NCI-H524 (cell line): ENCODE data around the gene ZNF385C.
A peak's percentile ranks its signal among the peaks of the same experiment; 100 is the strongest.

Experiments used
- DNase-seq, 2 experiments: peaks; one replicate each; lab custom pipeline; 2025; lab: John Stamatoyannopoulos, UW

The ZNF385C gene

GRCh38 chr17:42124256-42124655 lies 26.0 kb upstream of the ZNF385C start:
- no peak for DNase-seq

- DNase-seq: peak; percentile 61 to 78
These were observed 24.4 kb upstream of the ZNF385C start, which contains the start of gene HSPB9 for GRCh38 chr17:42122371-42123303. Gene HSPB9 (plus strand): TSS chr17:42122804. CDS start chr17:42122851, 47 bp downstream.

DNA sequence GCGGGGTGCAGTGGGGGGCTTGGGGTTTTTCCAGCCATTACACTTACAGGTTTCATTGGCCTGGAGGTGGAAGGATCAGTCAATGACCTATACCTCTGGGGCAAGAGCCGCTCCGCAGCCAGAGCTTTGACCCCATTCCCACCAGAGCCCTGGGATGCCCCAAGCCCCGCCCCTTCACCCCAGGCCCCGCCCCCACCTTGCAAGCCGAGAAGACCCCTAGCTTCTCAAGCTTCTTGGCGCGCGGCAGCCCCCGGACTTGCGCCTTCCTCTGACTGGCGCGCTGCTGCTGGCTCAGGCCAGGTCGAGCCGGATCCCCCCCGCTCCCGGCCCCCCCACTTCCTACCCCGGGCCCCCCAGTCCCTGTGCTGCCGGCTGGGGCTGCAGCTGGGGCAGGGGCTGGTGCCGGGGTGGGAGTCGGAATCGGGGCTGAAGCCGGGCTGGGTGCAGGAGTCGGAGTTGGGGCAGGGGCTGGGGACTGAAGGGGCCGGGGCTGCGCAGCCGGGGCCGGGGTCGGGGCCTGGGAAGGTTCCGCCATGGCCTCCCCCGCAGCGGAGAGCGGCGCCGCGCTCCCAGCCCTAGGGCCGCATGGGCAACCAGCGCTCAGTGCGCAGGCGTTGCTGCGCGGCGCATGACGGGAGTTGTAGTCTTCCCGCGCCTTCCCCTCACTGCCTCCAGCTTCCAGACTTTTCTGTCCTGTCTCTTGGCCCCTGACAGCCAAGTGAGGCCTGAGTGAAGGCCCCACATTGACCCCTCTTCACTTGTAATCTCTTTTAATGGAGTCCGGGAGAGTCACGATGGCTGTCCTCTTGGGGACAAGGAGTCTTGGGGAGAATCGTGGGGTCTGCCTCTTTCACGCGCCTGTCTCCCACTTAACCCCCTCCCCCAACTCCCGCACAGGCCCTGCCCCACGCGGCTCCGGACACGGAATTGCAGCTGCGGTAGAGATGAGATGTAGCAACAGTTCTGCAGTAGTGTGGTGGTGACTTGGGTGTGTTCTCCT lies 22.8 kb upstream of the ZNF385C start, which contains the start of gene KAT2A:
Gene KAT2A (minus strand): TSS at position 598 of the 1,000 bp plus-strand sequence. CDS start 63 bp downstream, at position 535.
- peak; percentile 70 to 85 for DNase-seq

GRCh38 chr17:42120161-42120769 lies 22.0 kb upstream of the ZNF385C start:
- no peak for DNase-seq

DNA sequence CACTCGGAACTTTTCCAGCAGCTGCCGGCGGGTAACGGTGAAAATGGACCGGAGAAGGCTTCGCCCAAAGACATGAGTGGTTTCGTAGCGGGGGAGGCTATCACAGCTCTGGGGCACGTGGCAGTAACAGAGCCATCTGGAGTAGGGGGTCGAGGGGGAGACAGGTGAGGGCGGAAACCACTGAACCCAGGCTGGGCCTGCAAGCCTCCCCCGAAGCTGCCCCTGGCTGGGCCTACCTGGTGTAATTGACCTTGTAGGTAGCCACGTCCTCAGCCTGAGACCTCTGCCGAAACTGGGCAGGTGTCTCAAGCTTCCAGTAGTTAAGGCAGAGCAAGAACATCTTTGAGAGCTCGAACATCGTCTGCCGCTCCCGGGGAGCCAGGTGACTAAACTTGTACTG lies 21.0 kb upstream of the ZNF385C start:
- no peak for DNase-seq

GRCh38 chr17:42118545-42118944 lies 20.3 kb upstream of the ZNF385C start:
- DNase-seq: peak; percentile 15 to 47

DNA sequence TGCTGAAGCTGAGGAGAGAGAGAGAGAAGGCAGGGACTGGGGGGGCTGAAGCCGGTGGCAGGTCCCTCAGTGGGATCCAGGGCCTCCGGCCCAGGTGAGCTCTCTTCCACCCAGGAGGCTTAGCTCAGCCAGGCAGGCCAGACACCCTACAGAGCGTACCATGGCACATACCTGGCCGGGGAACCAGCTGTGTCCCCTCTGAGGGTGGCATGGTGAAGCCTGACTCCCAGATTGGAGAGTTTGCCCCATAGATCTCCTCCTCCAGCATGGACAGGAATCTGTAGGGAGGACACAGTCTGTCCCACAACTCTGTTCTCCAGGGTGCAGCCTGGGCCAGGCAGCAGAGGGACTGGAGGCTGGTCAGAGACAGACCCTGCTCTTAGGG lies 19.8 kb upstream of the ZNF385C start:
- no peak for DNase-seq

DNA sequence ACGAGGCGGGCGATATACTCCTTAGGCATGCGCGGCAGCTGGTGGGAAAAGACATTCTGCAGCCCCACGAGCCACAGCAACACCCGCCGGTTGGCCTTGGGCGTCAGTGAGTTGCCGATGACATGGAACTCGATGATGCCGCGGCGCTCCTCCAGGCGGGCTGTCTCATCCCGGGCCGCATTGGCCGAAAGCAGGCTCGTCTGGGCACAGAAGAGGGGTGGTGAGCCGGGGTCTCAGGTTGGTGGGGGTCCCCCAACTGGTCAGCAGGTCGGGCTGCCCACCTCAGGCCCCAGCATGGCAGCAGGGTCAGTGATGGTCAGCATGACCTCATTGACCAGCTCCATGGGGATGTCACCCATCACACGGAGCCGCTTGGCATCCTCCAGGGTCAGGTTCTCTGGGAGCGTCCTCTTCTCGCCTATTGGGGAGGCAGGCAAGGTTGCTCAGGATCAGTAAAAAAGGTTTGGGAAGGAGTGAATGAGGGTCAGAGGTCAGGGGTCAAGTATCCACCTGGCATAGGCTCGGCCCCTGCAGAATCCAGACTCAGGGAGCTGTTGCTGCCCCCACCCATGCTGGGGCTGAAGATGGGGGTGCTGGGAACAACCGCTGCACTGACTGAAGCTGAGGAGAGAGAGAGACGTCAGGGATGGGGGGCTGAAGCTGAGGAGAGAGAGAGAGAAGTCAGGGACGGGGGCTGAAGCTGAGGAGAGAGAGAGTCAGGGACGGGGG lies 19.3 kb upstream of the ZNF385C start:
- no peak for DNase-seq

DNA sequence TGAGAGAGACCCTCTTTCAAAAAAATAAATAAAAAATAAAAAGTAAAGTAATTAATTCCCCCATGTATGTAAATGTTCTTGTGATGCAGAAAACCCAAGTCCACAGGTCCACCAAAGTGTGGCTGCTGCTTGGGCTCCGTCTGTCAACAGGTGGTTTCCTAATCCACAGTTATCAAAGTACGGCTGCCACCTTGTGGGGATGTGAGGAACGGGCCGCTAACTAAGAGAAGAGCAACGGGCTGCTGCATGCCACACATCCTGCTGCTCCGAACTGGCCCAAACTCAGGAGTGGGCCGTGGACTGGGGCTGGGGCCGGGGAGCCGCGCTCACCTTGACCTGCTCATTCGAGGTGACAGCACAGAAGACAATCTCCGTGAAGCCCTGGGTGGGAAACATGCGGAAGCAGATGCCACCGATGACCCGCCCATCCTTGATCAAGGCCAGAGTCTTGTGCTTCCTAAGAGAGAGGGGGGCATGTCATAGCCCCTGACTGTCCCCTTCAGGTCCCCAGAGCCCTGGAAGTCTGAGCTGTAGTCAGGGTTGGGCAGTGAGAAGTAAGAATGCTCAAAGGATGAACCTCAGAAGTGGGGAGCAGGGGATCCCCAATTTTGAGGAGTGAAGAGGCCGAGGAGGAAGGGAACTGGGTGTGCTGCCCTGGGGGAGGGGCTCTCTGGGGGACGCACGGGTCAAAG lies 18.6 kb upstream of the ZNF385C start:
- DNase-seq: peak; percentile 72 to 82

- no peak for DNase-seq
These were observed 15.8 kb upstream of the ZNF385C start for GRCh38 chr17:42114118-42114517.

- no peak for DNase-seq
These were observed 15.2 kb upstream of the ZNF385C start for GRCh38 chr17:42113293-42114069.

DNA sequence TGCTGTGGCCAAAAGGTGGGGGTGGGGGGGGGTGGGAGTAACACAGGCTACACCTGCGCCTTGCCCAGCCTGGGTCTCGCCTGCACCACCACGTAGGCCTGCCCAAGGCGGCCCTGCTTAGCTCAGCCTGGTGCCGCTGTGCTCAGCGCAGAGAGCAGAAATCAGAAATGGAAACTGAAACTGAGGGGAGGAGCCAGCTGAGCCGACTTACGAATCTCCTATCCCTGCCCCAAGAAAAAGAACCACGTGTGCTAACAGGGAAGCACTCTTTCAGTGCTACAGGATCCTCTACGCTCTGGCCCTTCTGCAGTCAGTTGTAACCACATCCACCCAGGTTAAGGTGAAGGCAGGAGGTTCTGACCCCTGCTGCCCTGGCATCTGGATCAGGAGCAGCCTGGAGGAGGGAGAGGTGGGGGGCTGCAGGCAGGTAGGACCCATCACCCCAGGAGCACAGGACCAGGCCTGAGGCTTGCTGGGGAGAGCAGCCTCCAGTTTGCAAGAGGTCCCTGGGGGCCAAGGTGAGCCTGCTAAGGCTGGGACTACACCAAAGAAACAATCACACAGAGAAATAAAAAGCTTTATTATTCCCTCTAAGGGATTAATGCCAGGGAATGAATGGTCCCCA lies 14.4 kb upstream of the ZNF385C start, which contains the start of gene DHX58:
Gene DHX58 (minus strand): TSS at position 163 of the 625 bp plus-strand sequence. CDS start 822 bp downstream, outside the sequence.
- DNase-seq: no peak

DNA sequence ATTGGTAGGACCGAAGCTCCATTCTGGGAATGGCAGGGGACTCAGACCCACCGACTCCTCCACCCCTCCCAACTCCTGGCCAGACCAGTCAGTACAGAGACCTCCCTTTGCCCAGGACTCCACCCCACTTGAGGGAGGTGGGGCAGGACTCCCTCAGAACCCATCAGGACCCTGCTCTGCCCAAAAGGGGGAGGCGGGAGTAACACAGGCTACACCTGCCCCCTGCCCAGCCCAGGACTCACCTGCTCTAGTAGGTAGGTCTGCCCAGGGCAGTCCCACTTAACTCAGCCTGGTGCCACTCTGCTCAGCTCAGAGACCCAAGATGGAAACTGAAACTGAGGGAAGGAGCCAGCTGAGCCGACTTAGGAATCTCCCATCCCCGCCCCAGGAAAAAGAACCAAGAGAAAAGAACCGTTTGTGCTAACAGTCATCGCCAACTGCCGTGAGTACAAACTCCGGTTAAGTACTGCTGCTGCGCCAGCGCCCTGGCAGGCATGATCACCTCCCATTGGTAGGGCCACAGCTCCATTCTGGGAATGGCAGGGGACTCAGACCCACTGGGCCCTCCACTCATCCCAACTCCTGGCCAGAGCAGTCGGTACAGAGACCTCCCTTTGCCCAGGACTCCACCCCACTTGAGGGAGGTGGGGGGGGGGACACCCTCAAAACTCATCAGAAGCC lies 13.7 kb upstream of the ZNF385C start:
- no peak for DNase-seq

- DNase-seq: no peak
These were observed 13.0 kb upstream of the ZNF385C start for GRCh38 chr17:42111265-42111636.

DNA sequence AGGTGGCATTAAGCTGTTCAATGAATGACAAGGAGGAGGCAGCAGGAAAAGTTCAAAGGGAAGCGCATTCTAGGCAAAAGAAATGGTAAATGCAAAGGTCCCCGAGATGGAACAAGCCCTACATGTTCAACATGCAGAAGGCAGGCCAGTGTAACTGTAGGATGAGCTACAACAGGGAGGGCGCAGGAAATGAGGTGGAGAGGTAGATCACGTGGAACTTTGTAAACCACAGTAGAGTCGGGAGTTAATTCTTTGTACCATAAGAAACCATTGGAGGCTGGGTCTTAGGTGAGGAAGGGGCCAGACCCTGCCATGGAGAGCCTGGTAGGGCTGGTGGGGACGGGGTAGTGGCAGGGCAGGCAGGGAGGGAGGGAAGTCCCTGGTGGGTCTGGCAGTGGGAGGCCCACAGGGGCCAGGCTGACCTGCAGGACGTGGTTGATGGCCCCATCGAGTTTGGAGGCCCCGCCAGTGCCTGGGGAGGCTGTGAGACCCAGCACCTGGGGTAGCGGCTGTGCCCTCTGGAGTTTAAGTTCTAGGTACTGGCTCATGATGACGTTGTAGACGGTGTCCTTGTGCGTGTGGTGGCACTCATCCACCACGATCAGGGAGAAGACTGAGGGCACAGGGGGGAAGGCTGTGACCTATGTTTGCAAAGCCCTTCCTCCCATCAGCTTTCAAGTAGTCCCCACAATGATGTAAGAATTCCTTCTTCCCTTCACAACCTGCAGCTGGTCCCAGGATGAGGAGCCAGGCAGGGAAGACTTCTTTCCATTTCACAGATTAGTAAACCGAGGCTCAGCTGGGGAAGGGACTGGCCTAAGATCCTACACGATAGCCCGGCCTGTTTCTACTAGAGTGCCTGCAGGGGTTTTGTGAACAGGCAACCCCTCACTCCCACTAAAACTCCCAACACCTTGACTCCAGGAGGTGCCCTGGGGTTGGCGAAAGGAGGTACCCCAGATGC lies 12.3 kb upstream of the ZNF385C start:
- DNase-seq: no peak

GRCh38 chr17:42109086-42109485 lies 10.8 kb upstream of the ZNF385C start:
- no peak for DNase-seq
